NB4 (cell line): ENCODE data around the gene FXYD2.

Experiments
- DNase-seq: peaks from one replicate; pipeline ENCODE4 v3.0.0; 2010; ENCODE audit warnings: low read depth
- H3K4me3 ChIP-seq: one replicate; pipeline ENCODE4 v1.5.1; 2011; ENCODE audit warnings: mild to moderate bottlenecking, low read depth, low read length, moderate library complexity
- MYC ChIP-seq: IDR thresholded peaks from 2 replicates; pipeline ENCODE4 v1.6.1; 2011; ENCODE audit warnings: low read depth, low read length
- POLR2A ChIP-seq: IDR thresholded peaks from 2 replicates; pipeline ENCODE4 v1.6.1; 2011; ENCODE audit warnings: mild to moderate bottlenecking; ENCODE audit not compliant: insufficient read length; ENCODE audit errors: extremely low read depth
- TF ChIP-seq, protein P1 (sequence below): IDR thresholded peaks from 2 replicates; pipeline ENCODE4 v1.6.1; 2011; ENCODE audit warnings: low read depth, low read length
- TF ChIP-seq, protein P2 (sequence below): IDR thresholded peaks from one replicate; pipeline ENCODE4 v1.5.1; 2012; ENCODE audit warnings: low read depth, low read length

FXYD2 gene

DNA sequence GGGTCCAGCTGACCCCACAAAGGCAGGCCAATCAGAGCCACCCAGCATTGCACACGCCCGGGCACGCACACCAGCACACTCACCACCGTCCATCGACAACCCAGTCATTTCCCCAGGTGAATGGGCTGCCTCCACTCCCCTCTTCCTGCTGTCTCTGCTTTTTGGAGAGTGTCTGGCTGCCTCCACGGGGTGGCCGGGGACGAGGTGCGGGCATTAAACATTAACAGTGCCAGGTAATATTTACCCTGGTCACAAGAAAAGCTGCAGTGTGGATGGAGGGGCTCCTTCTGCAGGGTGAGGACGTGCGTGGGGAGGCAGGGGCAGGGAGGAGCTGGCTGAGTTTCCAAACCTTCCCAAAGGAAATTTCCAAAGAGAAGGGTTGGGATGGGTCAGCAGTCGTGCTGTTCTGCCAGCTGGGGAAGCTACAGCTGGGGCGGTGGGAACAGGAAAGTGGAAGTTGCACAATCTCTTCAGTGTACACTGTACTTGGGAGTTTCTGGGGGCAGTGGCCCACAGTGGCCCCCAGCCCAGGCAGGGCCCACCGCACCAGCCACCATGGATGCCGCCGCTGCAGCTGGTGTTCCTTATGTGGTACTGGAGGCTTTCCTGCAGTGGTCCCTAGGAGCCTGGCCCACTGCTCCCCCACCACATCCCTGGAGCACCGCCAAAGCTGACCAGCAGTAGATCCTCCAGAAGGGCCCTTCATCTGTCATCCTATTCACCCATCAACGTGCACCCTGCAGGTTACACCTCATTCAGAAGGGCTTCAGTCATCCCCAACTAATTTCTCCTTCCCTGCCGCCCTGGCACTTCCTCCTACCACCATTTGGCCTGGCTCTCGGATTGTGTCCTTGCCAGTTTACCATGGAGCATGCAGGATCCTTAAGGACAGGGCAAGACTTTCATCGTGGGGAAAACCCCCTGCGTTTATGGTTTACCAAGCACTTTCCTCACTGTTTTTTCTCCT is at the start of gene FXYD2:
Gene FXYD2, minus strand, starts transcription at position 174 of the 967 bp plus-strand sequence. Its CDS starts 66 bp downstream, at position 108.
- DNase-seq: no peak
- TF ChIP-seq POLR2A: no peak
- no peak for TF ChIP-seq MYC
- TF ChIP-seq, protein P1, sequence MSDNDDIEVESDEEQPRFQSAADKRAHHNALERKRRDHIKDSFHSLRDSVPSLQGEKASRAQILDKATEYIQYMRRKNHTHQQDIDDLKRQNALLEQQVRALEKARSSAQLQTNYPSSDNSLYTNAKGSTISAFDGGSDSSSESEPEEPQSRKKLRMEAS: no peak
- TF ChIP-seq, protein P2, sequence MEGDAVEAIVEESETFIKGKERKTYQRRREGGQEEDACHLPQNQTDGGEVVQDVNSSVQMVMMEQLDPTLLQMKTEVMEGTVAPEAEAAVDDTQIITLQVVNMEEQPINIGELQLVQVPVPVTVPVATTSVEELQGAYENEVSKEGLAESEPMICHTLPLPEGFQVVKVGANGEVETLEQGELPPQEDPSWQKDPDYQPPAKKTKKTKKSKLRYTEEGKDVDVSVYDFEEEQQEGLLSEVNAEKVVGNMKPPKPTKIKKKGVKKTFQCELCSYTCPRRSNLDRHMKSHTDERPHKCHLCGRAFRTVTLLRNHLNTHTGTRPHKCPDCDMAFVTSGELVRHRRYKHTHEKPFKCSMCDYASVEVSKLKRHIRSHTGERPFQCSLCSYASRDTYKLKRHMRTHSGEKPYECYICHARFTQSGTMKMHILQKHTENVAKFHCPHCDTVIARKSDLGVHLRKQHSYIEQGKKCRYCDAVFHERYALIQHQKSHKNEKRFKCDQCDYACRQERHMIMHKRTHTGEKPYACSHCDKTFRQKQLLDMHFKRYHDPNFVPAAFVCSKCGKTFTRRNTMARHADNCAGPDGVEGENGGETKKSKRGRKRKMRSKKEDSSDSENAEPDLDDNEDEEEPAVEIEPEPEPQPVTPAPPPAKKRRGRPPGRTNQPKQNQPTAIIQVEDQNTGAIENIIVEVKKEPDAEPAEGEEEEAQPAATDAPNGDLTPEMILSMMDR: no peak
- H3K4me3 ChIP-seq: no peak within 1 kb of the TSS

DNA sequence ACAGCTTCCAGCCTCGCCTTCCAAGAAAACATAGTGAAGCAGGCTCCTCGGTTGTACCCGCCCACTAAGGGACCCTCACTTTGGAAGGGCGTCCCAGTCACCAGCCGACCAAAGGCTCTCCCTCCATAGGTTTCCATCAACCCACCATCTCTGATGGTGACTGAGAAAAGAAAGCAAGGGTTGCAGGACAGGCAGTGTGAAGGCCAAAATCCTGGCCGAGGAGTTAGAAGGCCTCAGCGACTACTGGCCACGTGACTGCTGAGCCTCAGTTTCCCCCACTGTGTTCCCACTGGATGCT is 49.2 kb upstream of the FXYD2 start:
- H3K4me3 ChIP-seq: no peak overlapping the region
- TF ChIP-seq POLR2A: no peak
- TF ChIP-seq MYC: no peak
- TF ChIP-seq, protein P2: no peak
- TF ChIP-seq, protein P1: no peak
- no peak for DNase-seq

DNA sequence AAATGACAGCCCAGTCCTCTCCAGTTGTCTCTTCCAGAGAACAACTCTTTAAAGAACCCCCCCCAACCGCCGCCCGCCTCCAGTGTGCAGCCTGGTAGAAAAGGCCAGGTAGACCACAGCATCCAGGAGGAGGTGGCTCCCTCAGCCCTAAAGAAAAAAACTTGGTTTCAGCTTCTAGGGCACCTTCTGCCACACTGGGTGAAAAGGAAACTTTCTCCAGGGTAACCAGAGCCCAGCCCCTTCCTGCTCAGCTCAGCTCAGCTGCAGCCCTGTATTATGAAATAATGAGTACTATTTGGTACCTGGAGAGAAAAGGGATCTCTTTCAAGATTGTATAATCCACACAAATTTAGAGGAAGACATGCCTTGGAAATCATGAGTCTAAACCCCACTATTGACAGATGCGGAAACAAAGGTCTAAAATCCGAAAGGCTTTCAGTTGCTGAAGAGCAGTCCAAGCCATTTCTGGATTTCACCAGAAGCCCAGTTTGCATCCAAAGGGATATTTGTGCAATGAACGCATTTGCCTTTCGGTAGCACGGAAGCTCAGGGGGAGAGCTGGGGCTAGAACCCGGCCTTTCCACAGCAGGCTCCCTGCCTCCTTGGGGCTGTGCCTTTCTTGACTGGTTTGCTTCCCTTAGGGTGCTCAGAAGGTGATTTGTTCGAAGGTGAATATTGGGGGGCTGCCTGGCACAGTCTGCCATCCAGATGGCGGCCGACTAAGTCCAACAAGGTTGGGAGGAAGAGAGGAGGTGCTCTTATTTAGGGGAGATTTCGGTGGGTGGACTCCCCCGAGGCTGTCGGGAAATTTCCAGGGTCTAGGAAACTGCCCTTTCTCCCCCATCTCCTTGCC is 48.7 kb upstream of the FXYD2 start:
- TF ChIP-seq POLR2A (no peak), MYC (no peak)
- TF ChIP-seq, protein P1: no peak
- TF ChIP-seq, protein P2: no peak
- no peak for DNase-seq
- no peak overlapping the region for H3K4me3 ChIP-seq

DNA sequence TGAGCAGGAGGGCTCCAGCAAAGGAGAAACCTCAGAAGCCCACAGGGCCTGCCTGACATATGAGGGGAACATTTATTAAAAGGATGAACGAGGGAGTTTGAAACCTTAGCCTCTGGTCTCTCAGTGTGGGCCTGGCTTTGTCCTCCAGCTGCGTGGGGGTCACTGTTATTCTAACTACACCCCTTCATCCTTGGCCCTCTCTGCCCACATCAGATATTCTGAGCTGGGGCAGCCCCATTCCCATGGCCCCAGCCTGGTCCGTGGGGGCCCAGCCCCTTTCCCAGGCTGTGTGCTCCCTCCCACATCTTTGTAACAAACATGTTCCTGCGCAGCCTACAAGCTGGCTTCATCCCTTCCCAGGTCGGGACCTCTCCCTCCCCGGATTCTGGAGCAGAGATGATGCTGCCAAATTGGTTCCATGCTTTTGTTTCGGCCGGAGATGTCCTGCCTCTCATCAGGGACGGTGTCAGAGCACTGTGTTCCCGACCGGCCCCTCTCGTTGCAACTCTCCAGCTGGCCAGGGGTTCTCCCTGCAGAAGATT is 47.9 kb upstream of the FXYD2 start:
- DNase-seq: no peak
- H3K4me3 ChIP-seq: no peak overlapping the region
- TF ChIP-seq POLR2A (no peak), MYC (no peak)
- TF ChIP-seq, protein P2: no peak
- TF ChIP-seq, protein P1: no peak

DNA sequence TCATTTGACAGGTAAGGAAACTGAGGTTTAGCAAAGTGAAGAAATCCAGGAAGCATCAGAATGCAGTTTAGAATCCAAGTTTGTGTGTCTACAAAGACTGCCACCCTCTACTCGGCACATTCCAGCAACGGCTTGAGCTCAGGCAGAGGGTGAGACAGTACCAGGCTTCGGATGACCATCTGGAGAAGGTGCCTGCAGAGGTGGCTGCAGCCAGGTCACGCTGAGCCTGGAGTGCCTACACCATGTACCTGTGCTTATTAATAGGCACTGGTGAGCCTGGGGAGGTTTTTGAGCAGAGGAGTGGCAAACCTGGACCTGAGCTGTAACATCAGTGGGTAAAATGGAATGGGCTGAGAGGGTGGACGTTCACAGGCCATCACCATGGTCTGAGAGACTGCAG is 47.2 kb upstream of the FXYD2 start:
- H3K4me3 ChIP-seq: no peak overlapping the region
- DNase-seq: no peak
- TF ChIP-seq MYC (no peak), POLR2A (no peak)
- TF ChIP-seq, protein P2: no peak
- TF ChIP-seq, protein P1: no peak
